GOT3 (cell line): ENCODE measurements around the gene STOX2.
"Not testable (repeated sequence)": the region's sequence is repeated elsewhere in the genome, so short reads cannot be mapped to it uniquely, and the experiment has no call there.

ENCODE experiments used
- DNase-seq: peaks from one replicate; lab custom pipeline; 2025; ENCODE audit warnings: mixed read lengths; lab: John Stamatoyannopoulos, UW

STOX2 gene

DNA sequence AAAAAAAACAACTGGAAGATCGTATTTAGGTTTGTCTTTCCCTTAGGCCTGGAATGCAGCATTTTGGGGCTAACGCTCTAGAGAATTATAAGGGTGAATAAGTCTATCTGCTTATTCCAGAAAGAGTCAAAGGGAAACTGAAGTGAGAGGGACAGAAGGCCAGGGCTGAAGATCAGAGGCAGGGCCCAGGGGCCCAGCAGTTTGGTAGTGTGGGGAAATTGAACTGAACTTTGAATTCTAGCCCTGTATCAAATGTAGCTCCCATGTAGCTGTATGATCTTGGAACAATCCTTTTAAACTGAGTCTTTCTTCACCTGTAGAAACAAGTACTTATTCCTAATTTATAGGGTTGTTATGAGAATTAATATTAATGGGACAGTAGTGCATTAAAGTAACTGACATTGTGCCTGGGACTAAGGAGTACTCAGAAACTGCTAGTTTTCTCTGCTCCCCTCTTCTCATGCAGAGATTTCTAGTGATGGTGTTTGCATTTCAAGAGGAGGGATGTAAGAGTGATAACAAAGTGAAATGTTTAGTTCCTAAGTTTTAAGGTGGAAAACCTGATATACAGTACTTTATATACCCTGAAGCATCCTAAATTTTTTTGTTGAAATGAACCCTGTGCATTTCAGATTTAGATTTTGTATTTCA lies 30.4 kb downstream of the STOX2 start:
- no peak for DNase-seq

- DNase-seq, result no peak
Observed at GRCh38 chr4:183936047-183936446, 30.9 kb downstream of the STOX2 start.

GRCh38 chr4:183936574-183937345 lies 31.7 kb downstream of the STOX2 start:
- no peak for DNase-seq

DNA sequence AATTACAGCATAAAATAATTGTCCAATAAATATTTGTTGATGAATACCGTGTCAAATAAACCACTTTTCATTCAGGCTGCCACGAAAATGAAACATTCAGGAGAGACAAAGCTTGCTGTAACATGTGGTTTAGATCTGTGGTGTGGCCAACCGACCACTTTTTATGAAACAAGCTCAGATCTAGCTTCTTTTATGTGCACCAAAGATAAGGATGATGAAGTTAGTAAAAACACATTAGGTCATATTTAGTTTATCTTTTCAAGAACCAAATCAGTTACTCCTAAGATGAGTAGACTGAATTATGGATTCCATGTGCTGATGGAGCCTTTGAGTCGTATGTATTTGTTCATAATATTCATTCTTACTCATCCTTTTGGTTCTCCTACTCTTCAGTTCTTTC lies 35.8 kb downstream of the STOX2 start:
- DNase-seq, result no peak

GRCh38 chr4:183941964-183942363 lies 36.9 kb downstream of the STOX2 start:
- no peak for DNase-seq

GRCh38 chr4:183945741-183946140 lies 40.6 kb downstream of the STOX2 start:
- no peak for DNase-seq

- no peak for DNase-seq
Observed at GRCh38 chr4:183950536-183950935, 45.4 kb downstream of the STOX2 start.

- not testable (repeated sequence) for DNase-seq
Observed at GRCh38 chr4:183952652-183953051, 47.5 kb downstream of the STOX2 start.

GRCh38 chr4:183959319-183960045 lies 54.4 kb downstream of the STOX2 start:
- no peak for DNase-seq

DNA sequence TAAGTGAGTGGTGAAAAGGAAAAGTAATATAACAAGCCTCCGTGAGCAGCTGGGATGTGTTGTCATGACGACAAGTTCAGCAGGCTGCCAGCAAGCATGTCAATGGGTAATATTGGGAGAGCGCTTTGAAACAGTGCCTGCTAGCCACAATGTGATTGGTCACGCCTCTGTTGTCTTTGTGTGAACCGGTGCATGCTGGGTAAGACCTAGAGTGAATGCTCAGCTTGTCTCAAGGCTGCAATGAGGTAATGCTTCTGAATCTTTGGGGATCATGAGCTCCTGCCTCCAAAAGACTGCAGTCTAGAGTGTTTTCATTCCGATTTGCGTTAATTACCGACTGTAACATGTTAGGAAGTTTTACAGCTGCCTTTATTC lies 54.9 kb downstream of the STOX2 start:
- DNase-seq, result peak; percentile 2

DNA sequence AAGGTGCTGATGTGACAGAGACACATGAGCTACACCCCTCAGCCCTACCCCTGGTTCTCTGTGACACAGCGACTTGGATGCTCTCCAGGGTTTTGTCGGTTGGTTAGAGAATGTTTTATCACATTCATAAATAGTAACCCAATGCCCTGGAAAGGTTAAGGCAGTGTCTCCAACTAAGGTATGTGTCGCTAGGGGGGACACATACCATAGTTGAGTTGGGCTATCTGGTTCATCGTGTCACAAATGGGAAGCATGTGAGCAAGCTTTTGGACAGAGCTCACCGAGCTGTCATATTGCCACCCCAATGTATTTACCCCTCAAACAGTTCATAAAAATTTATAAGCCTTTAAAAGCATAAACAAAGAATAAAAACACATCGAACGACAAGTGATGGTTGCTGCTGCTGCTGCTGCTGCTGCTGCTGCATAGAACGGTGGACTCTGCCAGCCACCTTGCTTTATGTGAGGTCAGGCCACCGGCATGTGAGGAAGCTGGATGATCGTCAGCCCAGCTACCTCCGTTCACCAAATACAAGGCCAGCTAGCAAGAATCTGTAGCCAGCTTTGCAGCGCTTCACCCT lies 55.9 kb downstream of the STOX2 start:
- no peak for DNase-seq

DNA sequence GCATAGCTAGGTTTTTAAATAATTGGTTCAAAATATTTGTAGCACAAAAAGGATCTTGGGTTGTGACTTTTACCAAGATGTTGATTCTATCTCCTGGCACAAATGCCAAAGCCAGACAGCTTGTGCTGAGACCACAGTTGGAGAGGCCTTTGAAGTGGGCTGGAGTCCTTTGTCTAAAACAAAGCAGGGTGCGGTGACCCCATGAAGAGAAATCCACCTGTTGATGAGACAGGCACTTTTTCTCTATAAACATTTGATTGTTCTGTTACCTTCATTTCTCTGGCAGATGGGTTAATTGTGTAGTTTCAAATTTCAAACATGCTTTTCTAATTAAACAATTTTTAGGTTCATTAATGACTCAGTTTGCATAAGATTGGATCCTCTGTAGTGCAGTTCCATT lies 56.7 kb downstream of the STOX2 start:
- DNase-seq, result no peak

DNA sequence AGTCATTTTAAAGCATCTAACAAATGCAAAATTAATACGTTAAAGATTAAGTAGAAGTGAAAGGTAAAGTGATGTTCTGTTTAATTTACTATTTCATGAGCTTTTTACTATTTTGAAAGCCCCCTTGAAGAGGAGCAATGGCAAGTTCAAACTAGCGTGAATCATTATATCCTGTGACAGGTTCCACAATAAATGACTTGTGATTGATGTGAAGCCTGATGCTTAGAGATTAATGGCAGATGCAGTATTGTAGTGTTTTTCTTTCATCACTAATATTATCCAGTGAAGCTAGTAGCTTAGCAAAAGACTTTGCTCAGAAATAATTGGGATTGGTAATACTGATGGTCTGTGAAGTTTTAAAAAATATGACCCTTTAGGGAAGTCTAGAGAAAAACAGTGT lies 57.3 kb downstream of the STOX2 start:
- no peak for DNase-seq

DNA sequence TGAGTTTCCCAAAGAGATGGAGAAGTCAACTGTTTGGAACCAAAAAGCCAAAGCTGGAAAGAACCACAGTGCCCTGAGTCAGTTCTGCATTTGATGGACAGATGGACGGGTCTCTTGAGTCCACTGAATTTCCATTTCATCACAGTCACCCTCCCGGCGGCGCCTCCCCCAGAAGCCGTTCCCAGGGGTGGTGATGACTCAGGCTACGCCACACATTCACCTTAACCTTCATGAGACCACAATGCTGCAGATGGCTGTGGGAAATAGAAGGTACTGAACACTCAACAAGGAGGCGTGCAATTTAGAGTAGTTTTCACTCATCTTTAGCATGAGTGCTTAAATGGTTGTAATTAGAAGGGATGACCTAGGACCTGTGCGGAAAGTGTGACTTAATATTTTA lies 61.3 kb downstream of the STOX2 start:
- no peak for DNase-seq

DNA sequence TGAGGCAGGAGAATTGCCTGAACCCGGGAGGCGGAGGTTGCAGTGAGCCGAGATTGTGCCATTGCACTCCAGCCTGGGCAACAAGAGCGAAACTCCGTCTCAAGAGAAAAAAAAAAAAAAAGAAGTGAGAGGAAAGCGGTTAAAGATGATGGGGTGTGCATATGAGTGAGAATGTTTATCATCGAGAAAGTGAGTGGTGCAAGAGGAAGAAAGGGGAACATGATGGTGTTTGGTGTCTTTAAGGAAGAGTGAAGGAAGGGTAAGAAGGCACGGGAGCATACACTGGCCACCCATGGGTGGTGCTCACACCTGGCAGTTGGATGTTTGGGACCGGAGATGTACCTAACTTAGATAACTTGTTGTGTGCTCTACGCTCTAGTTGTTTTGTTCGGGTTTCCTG lies 62.2 kb downstream of the STOX2 start:
- DNase-seq, result no peak

- no peak for DNase-seq
Observed at GRCh38 chr4:183968502-183968901, 63.4 kb downstream of the STOX2 start.

- DNase-seq, result no peak
Observed at GRCh38 chr4:183968931-183969330, 63.8 kb downstream of the STOX2 start.

GRCh38 chr4:183969596-183969995 lies 64.5 kb downstream of the STOX2 start:
- DNase-seq, result no peak

DNA sequence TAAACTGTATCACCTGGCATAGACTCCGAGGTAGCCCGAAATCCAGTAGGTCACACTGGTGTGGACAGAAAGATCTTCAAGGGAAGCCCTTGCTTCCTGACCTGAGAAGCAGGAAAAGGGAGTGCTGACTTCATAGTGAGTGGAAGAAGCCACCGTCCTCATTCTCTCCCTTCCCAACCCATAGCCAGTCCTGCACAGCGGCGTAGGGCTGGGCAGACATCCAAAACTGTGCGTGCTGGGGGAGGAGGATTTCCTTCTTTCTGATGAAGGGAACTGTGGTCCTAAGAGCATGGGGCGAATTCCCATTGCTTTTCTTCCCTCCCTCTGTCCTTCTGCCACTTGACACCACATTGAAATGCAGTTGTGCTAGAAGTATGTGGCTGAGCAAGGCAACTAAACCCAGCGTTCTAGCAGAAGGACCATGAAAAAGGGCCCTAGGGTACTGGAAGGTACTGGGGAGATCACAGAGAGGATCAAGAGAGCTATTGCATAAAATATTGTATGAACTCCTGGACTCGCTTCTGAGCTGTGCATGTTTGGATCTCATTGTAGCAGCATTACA lies 66.9 kb downstream of the STOX2 start:
- DNase-seq, result no peak

DNA sequence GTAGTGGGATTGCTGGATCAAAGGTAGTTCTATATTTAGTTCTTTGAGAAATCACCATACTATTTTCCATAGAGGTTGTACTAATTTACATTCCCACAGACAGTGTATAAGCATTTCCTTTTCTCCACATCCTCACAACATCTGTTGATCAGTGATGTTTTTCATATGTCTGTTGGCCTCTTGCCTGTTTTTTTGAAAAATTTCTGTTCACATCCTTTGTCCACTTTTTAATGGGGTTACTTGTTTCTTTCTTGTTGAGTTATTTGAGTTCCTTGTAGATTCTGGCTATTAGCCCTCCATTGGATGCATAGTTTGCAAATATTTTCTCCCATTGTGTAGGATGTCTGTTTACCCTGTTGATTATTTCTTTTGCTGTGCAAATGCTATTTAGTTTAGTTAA lies 72.6 kb downstream of the STOX2 start:
- DNase-seq, result no peak

DNA sequence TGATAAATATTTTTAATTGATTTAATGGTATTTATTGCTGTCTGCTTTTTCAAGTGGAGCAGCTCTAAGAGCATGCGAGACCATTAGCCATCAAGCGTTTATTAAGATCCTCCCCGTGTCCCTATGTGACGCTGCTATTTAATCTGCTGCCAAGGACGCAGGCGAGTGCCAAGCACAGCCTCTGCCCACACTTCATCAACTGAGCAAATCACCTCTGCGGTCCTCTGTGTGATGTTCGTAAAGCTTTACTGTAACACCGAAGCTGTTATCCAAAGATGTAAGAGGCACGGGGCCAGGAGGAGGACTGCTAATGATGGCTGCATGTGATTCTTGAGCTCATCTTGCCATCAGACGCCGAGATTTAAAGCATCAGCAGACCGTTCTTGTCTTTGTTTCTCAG lies 79.5 kb downstream of the STOX2 start:
- no peak for DNase-seq

- DNase-seq, result no peak
Observed at GRCh38 chr4:183985786-183986185, 80.7 kb downstream of the STOX2 start.
